Measurements from ENCODE around the gene PCNX1. TPM values are rescaled to one million over a fixed set of nuclear protein-coding genes. Genes with fewer than 3 reads are reported as not detected.

PCNX1 gene
- total and polyA plus RNA-seq, 4 donors = 5.7 to 41.2 (median 18.2) TPM

DNA sequence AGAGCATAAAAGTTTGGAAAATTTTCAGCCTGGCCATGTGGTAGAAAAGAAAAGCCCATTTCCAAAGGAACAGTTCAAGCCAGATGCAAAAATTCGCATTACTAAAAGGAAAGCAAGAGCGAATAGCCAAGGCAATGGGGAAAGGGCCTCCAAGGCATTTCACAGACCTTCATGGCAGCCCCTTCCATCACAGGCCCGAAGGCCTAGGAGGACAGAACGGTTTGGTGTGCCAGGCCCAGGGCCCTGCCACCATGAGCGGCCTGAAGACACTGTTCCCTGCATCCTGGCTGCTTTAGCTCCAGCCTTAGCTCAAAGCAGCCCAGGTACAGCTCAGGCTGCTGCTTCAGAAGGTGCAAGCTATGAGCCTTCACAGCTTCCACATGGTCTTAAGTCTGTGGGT lies 243.5 kb downstream of the PCNX1 start:
- H3K36me3 ChIP-seq (ENCODE audit: control insufficient read depth in 4 of 4, insufficient read depth in 3 of 4, low read depth in 1 of 4, low read length in 3 of 4) = no peaks in the 10 kb centered on the region
- H3K27me3 ChIP-seq (ENCODE audit: control insufficient read depth in 4 of 4, insufficient read depth in 4 of 4, low read length in 3 of 4) = no peaks in the 10 kb centered on the region
- H3K4me3 ChIP-seq (ENCODE audit: low read depth in 1 of 3, low read length in 3 of 3) = no peak overlapping the region
- no peaks in the 10 kb centered on the region for H3K4me1 ChIP-seq (ENCODE audit: control insufficient read depth in 4 of 4, insufficient read depth in 4 of 4, low read length in 3 of 4)
- TF ChIP-seq EGR1 (IDR thresholded peaks at IDR 0.05; ENCODE audit: low read depth in 2 of 2) (no peak), RXRA (IDR thresholded peaks at IDR 0.05) (no peak), RAD21 (IDR thresholded peaks at IDR 0.05) (no peak), YY1 (IDR thresholded peaks at IDR 0.05) (no peak), GABPA (IDR thresholded peaks at IDR 0.05 in 1 of 2, conservative IDR thresholded peaks at IDR 0.05 in 1 of 2) (no peak), FOXA1 (IDR thresholded peaks at IDR 0.05) (no peak), HNF4G (IDR thresholded peaks at IDR 0.05) (no peak)
- TF ChIP-seq, protein P1, sequence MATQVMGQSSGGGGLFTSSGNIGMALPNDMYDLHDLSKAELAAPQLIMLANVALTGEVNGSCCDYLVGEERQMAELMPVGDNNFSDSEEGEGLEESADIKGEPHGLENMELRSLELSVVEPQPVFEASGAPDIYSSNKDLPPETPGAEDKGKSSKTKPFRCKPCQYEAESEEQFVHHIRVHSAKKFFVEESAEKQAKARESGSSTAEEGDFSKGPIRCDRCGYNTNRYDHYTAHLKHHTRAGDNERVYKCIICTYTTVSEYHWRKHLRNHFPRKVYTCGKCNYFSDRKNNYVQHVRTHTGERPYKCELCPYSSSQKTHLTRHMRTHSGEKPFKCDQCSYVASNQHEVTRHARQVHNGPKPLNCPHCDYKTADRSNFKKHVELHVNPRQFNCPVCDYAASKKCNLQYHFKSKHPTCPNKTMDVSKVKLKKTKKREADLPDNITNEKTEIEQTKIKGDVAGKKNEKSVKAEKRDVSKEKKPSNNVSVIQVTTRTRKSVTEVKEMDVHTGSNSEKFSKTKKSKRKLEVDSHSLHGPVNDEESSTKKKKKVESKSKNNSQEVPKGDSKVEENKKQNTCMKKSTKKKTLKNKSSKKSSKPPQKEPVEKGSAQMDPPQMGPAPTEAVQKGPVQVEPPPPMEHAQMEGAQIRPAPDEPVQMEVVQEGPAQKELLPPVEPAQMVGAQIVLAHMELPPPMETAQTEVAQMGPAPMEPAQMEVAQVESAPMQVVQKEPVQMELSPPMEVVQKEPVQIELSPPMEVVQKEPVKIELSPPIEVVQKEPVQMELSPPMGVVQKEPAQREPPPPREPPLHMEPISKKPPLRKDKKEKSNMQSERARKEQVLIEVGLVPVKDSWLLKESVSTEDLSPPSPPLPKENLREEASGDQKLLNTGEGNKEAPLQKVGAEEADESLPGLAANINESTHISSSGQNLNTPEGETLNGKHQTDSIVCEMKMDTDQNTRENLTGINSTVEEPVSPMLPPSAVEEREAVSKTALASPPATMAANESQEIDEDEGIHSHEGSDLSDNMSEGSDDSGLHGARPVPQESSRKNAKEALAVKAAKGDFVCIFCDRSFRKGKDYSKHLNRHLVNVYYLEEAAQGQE (IDR thresholded peaks at IDR 0.05) = no peak
- TF ChIP-seq, protein P2, sequence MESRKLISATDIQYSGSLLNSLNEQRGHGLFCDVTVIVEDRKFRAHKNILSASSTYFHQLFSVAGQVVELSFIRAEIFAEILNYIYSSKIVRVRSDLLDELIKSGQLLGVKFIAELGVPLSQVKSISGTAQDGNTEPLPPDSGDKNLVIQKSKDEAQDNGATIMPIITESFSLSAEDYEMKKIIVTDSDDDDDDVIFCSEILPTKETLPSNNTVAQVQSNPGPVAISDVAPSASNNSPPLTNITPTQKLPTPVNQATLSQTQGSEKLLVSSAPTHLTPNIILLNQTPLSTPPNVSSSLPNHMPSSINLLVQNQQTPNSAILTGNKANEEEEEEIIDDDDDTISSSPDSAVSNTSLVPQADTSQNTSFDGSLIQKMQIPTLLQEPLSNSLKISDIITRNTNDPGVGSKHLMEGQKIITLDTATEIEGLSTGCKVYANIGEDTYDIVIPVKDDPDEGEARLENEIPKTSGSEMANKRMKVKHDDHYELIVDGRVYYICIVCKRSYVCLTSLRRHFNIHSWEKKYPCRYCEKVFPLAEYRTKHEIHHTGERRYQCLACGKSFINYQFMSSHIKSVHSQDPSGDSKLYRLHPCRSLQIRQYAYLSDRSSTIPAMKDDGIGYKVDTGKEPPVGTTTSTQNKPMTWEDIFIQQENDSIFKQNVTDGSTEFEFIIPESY (IDR thresholded peaks at IDR 0.05) = no peak
- DNase-seq (ENCODE audit: low spot score) = no peak
- no peak overlapping the region for H3K9ac ChIP-seq (ENCODE audit: low read depth in 1 of 2, low read length in 2 of 2)
- no peak overlapping the region for H3K27ac ChIP-seq (ENCODE audit: low read depth in 1 of 2, low read length in 2 of 2)
- H3K9me3 ChIP-seq (ENCODE audit: control insufficient read depth in 4 of 4, low read length in 3 of 4) = peaks cover 0 to 9% (median under 1%) of the 10 kb centered on the region in 4 donors
- WGBS = 87% methylated on average over 5 of the region's 5 CpGs

DNA sequence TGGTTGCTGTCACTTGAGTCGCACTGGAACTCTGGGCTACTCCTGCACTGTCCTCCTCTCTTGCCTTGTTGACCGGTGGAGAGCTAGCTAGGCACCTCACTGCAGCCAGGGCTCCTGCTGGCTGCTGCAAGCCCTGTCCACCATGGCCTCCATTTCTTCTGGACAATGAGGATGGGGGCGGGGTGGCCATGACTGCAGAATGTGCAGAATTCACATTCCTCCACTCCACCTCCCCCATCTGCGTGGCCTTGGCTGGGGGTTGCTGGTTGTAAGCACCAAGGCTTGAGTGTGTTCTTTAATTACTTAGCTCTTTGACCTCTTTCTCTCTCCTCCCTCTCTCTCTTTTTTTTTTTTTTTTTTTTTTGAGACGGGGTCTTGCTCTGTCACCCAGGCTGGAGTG lies 248.5 kb downstream of the PCNX1 start:
- Histone ChIP-seq H3K27ac (ENCODE audit: low read depth in 1 of 2, low read length in 2 of 2) (no peak overlapping the region), H3K36me3 (ENCODE audit: control insufficient read depth in 4 of 4, insufficient read depth in 3 of 4, low read depth in 1 of 4, low read length in 3 of 4) (no peaks in the 10 kb centered on the region), H3K27me3 (ENCODE audit: control insufficient read depth in 4 of 4, insufficient read depth in 4 of 4, low read length in 3 of 4) (no peaks in the 10 kb centered on the region), H3K4me1 (ENCODE audit: control insufficient read depth in 4 of 4, insufficient read depth in 4 of 4, low read length in 3 of 4) (no peaks in the 10 kb centered on the region), H3K9ac (ENCODE audit: low read depth in 1 of 2, low read length in 2 of 2) (no peak overlapping the region), H3K9me3 (ENCODE audit: control insufficient read depth in 4 of 4, low read length in 3 of 4) (peaks cover 0 to 2% (median under 1%) of the 10 kb centered on the region in 4 donors), H3K4me3 (ENCODE audit: low read depth in 1 of 3, low read length in 3 of 3) (no peak overlapping the region)
- no peak for TF ChIP-seq YY1 (IDR thresholded peaks at IDR 0.05)
- TF ChIP-seq RXRA (IDR thresholded peaks at IDR 0.05) = no peak
- TF ChIP-seq, protein P3, sequence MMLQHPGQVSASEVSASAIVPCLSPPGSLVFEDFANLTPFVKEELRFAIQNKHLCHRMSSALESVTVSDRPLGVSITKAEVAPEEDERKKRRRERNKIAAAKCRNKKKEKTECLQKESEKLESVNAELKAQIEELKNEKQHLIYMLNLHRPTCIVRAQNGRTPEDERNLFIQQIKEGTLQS (IDR thresholded peaks at IDR 0.05) = no peak
- TF ChIP-seq RAD21 (IDR thresholded peaks at IDR 0.05) = no peak
- no peak for TF ChIP-seq HNF4G (IDR thresholded peaks at IDR 0.05)
- TF ChIP-seq HNF4A (conservative IDR thresholded peaks at IDR 0.05) = no peak
- no peak for TF ChIP-seq FOXA1 (IDR thresholded peaks at IDR 0.05)
- TF ChIP-seq, protein P4, sequence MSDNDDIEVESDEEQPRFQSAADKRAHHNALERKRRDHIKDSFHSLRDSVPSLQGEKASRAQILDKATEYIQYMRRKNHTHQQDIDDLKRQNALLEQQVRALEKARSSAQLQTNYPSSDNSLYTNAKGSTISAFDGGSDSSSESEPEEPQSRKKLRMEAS (IDR thresholded peaks at IDR 0.05) = no peak
- TF ChIP-seq, protein P1 (IDR thresholded peaks at IDR 0.05) = no peak
- TF ChIP-seq FOXA2 (IDR thresholded peaks at IDR 0.05) = no peak
- TF ChIP-seq GABPA (IDR thresholded peaks at IDR 0.05 in 1 of 2, conservative IDR thresholded peaks at IDR 0.05 in 1 of 2) = no peak
- TF ChIP-seq, protein P2 (IDR thresholded peaks at IDR 0.05) = no peak
- no peak for TF ChIP-seq EGR1 (IDR thresholded peaks at IDR 0.05; ENCODE audit: low read depth in 2 of 2)
- WGBS = 86% methylated on average over 4 of the region's 5 CpGs
- no peak for DNase-seq (ENCODE audit: low spot score)

All from liver (tissue), 9 donors.